Panc1 (cell line): ENCODE data around the gene TCEAL9.

ENCODE experiments used
- POLR2AphosphoS5 ChIP-seq: IDR thresholded peaks from 2 replicates; pipeline ENCODE4 v1.6.1; 2012; ENCODE audit warnings: mild to moderate bottlenecking, low read depth, low read length, moderate library complexity
- SIN3A ChIP-seq: IDR thresholded peaks from 2 replicates; pipeline ENCODE4 v1.6.1; 2012; ENCODE audit warnings: low read depth, mild to moderate bottlenecking, low read length, moderate library complexity, borderline replicate concordance; ENCODE audit not compliant: insufficient read depth
- TCF7L2 ChIP-seq: IDR thresholded peaks from 2 replicates; pipeline ENCODE4 v1.6.1; 2011; ENCODE audit warnings: mild to moderate bottlenecking, low read depth, low read length, inconsistent platforms
- TF ChIP-seq, protein P1 (sequence below): fragments of 450-650 bp; IDR thresholded peaks from 2 replicates; pipeline ENCODE4 v1.5.1; 2017; ENCODE audit warnings: mild to moderate bottlenecking
- TF ChIP-seq, protein P2 (sequence below), 2 experiments: IDR thresholded peaks; 2 replicates each; pipeline ENCODE4 v1.6.1; 2011 to 2012; ENCODE audit warnings: low read depth in 2 of 2, control low read depth in 1 of 2, low read length in 1 of 2, mild to moderate bottlenecking in 1 of 2, moderate library complexity in 1 of 2; ENCODE audit not compliant: insufficient read depth in 1 of 2

GRCh38 chrX:103399744-103400143 is 43.4 kb downstream of the TCEAL9 start:
- TF ChIP-seq, protein P1, sequence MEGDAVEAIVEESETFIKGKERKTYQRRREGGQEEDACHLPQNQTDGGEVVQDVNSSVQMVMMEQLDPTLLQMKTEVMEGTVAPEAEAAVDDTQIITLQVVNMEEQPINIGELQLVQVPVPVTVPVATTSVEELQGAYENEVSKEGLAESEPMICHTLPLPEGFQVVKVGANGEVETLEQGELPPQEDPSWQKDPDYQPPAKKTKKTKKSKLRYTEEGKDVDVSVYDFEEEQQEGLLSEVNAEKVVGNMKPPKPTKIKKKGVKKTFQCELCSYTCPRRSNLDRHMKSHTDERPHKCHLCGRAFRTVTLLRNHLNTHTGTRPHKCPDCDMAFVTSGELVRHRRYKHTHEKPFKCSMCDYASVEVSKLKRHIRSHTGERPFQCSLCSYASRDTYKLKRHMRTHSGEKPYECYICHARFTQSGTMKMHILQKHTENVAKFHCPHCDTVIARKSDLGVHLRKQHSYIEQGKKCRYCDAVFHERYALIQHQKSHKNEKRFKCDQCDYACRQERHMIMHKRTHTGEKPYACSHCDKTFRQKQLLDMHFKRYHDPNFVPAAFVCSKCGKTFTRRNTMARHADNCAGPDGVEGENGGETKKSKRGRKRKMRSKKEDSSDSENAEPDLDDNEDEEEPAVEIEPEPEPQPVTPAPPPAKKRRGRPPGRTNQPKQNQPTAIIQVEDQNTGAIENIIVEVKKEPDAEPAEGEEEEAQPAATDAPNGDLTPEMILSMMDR: no peak
- TF ChIP-seq POLR2AphosphoS5 (no peak), TCF7L2 (no peak), SIN3A (no peak)
- TF ChIP-seq, protein P2, sequence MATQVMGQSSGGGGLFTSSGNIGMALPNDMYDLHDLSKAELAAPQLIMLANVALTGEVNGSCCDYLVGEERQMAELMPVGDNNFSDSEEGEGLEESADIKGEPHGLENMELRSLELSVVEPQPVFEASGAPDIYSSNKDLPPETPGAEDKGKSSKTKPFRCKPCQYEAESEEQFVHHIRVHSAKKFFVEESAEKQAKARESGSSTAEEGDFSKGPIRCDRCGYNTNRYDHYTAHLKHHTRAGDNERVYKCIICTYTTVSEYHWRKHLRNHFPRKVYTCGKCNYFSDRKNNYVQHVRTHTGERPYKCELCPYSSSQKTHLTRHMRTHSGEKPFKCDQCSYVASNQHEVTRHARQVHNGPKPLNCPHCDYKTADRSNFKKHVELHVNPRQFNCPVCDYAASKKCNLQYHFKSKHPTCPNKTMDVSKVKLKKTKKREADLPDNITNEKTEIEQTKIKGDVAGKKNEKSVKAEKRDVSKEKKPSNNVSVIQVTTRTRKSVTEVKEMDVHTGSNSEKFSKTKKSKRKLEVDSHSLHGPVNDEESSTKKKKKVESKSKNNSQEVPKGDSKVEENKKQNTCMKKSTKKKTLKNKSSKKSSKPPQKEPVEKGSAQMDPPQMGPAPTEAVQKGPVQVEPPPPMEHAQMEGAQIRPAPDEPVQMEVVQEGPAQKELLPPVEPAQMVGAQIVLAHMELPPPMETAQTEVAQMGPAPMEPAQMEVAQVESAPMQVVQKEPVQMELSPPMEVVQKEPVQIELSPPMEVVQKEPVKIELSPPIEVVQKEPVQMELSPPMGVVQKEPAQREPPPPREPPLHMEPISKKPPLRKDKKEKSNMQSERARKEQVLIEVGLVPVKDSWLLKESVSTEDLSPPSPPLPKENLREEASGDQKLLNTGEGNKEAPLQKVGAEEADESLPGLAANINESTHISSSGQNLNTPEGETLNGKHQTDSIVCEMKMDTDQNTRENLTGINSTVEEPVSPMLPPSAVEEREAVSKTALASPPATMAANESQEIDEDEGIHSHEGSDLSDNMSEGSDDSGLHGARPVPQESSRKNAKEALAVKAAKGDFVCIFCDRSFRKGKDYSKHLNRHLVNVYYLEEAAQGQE (IDR thresholded peaks at IDR 0.05; ENCODE audit: insufficient read depth in 1 of 2, low read depth in 2 of 2, low read length in 1 of 2): no peak
